H1 (cell line): Measurements from ENCODE around the gene ANO2. TPM values are rescaled to one million over a fixed set of nuclear protein-coding genes. Genes with fewer than 3 reads are reported as not detected.

Experiments used
- BCL11A ChIP-seq, 2 experiments: IDR thresholded peaks; one replicate each; pipeline ENCODE4 v1.6.1; 2011; ENCODE audit warnings: low read depth in 2 of 2, low read length in 2 of 2, mild to moderate bottlenecking in 2 of 2
- EZH2 ChIP-seq: fragments of 200-600 bp; sonication (generic); IDR thresholded peaks from 2 replicates; pipeline ENCODE4 v1.7.1; 2012; ENCODE audit warnings: low read depth, mild to moderate bottlenecking, moderate library complexity, low read length, inconsistent platforms; ENCODE audit not compliant: severe bottlenecking
- FOSL1 ChIP-seq: IDR thresholded peaks from 2 replicates; pipeline ENCODE4 v1.6.1; 2011; ENCODE audit warnings: mild to moderate bottlenecking, low read depth, low read length, moderate library complexity; ENCODE audit not compliant: insufficient read depth
- HDAC6 ChIP-seq: IDR thresholded peaks from one replicate; pipeline ENCODE4 v1.7.1; 2012; ENCODE audit warnings: low read depth, mild to moderate bottlenecking, inconsistent platforms, low read length, moderate library complexity
- JUND ChIP-seq: IDR thresholded peaks from 2 replicates; pipeline ENCODE4 v1.6.1; 2011; ENCODE audit warnings: mild to moderate bottlenecking, improper control_type of control experiment, low read length
- KDM4A ChIP-seq: IDR thresholded peaks from one replicate; pipeline ENCODE4 v1.7.1; 2012; ENCODE audit warnings: low read depth, mild to moderate bottlenecking, moderate library complexity, low read length, inconsistent platforms; ENCODE audit not compliant: severe bottlenecking
- KDM5A ChIP-seq: fragments of 200-600 bp; IDR thresholded peaks from 2 replicates; pipeline ENCODE4 v1.7.1; 2012; ENCODE audit warnings: mild to moderate bottlenecking, low read length, inconsistent platforms, mixed read lengths
- MAX ChIP-seq: IDR thresholded peaks from 2 replicates; pipeline ENCODE4 v1.6.1; 2012; ENCODE audit warnings: inconsistent platforms
- PHF8 ChIP-seq: fragments of 200-600 bp; sonication (generic); conservative IDR thresholded peaks from 2 replicates; pipeline ENCODE4 v1.7.1; 2012; ENCODE audit warnings: low read depth, mild to moderate bottlenecking, inconsistent platforms, low read length, moderate library complexity
- POLR2A ChIP-seq, 2 experiments: IDR thresholded peaks; 1 replicate in 1 of 2; 2 replicates in 1 of 2; pipeline ENCODE4 v1.6.1; 2011; ENCODE audit warnings: low read depth in 2 of 2, low read length in 2 of 2, mild to moderate bottlenecking in 2 of 2; ENCODE audit errors: control extremely low read depth in 1 of 2
- SIN3A ChIP-seq, 2 experiments: IDR thresholded peaks in 1 of 2; conservative IDR thresholded peaks in 1 of 2; 2 replicates each; pipeline ENCODE4 v1.6.1; 2011 to 2012; ENCODE audit warnings: low read length in 2 of 2, improper control_type of control experiment in 1 of 2, low read depth in 1 of 2, mild to moderate bottlenecking in 1 of 2
- SIX5 ChIP-seq: IDR thresholded peaks from 2 replicates; pipeline ENCODE4 v1.6.1; 2011; ENCODE audit warnings: mild to moderate bottlenecking, low read depth, low read length
- SP2 ChIP-seq: IDR thresholded peaks from 2 replicates; pipeline ENCODE4 v1.6.1; 2012; ENCODE audit warnings: mild to moderate bottlenecking, low read length, inconsistent platforms
- SUZ12 ChIP-seq: fragments of 200-600 bp; sonication (generic); IDR thresholded peaks from 2 replicates; pipeline ENCODE4 v1.6.1; 2012; ENCODE audit warnings: mild to moderate bottlenecking, inconsistent platforms, low read length, moderate library complexity, mixed read lengths
- TAF7 ChIP-seq: optimal IDR thresholded peaks from 2 replicates; pipeline ENCODE3; 2011; ENCODE audit warnings: low read depth, mild to moderate bottlenecking, inconsistent platforms, low read length, moderate library complexity, borderline replicate concordance
- polyA plus RNA-seq, 7 experiments: library from polyadenylated mRNA; depleted of rRNA in 3 of 7; stranded (reverse) in 5 of 7; unstranded in 2 of 7; fragments of >200 nt in 5 of 7; fragments of 200-250 nt in 2 of 7; gene quantifications; 1 replicate in 5 of 7; 2 replicates in 1 of 7; 4 replicates in 1 of 7; pipeline versions ENCODE4 v1.2.1 to v1.2.3, GENCODE V29; 2011 to 2013; ENCODE audit warnings: missing spikeins in 2 of 7, mixed read lengths in 2 of 7
- total RNA-seq: library from RNA; stranded (reverse); fragmentation: NEBNext Ultra II Directional; extraction: Animal tissue kit (Norgen Biotek cat#: 25700); gene quantifications from 2 replicates; pipeline ENCODE4 v1.2.1, GENCODE V29; 2021

ANO2 gene
- total and polyA plus RNA-seq, 2 of the 8 experiments (the other 6 are each of a cell fraction or from before 2014, with no cell fraction given), result 1.9 to 5.5 TPM

- peak; percentile 87 for TF ChIP-seq PHF8
- TF ChIP-seq KDM4A, result peak; percentile 95
- TF ChIP-seq SIN3A (conservative IDR thresholded peaks at IDR 0.05 in 1 of 2, IDR thresholded peaks at IDR 0.05 in 1 of 2; ENCODE audit: low read depth in 1 of 2, low read length in 2 of 2), result 0 out of 4 replicates have a peak, but pooled peaks of 1 of the 2 experiments have one; percentile 31
- peak; percentile 62 to 74 for TF ChIP-seq POLR2A (IDR thresholded peaks at IDR 0.05; ENCODE audit: control extremely low read depth in 1 of 2, low read depth in 2 of 2, low read length in 2 of 2)
- TF ChIP-seq SP2, result no peak
- TF ChIP-seq TAF7, result no peak
- no peak for TF ChIP-seq JUND
- TF ChIP-seq KDM5A, result no peak
- TF ChIP-seq FOSL1, result no peak
- TF ChIP-seq MAX, result no peak
- no peak for TF ChIP-seq BCL11A (IDR thresholded peaks at IDR 0.05; ENCODE audit: low read depth in 2 of 2, low read length in 2 of 2)
- TF ChIP-seq SIX5, result no peak
- TF ChIP-seq HDAC6, result no peak
- TF ChIP-seq SUZ12, result peak; percentile 28; the same call in 1 of the 2 replicates
- TF ChIP-seq EZH2, result peak; percentile 34
- TF ChIP-seq, all 59 proteins: peak for 11
These were observed at the start of gene ANO2 (continued) for GRCh38 chr12:5945071-5946008.
